ENCODE data around the gene SERTAD3. TPM values are rescaled to one million over a fixed set of nuclear protein-coding genes. Genes with fewer than 3 reads are reported as not detected.

The SERTAD3 gene
- total RNA-seq, 2 donors from 2014 or later: 22.7 to 37.3 TPM

DNA sequence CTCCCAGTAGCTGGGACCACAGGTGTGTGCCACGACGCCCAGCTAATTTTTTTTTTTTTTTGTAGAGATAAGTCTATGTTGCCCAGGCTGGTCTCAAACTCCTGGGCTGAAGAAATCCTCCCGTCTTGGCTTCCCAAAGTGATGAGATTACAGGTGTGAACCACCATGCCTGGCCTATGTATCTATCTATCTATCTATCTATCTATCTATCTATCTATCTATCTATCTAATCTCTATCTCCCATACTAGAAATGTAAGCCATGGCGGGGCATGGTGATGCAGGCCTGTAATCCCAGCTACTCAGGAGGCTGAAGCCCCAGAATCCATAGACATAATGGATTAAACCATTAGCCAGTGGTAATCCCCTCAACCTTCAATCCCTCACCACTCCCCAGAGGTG lies 6.5 kb upstream of the SERTAD3 start:
- 89% methylated on average over 4 of the region's 4 CpGs for WGBS
- no peaks in the 10 kb centered on the region for H3K9me3 ChIP-seq
- TF ChIP-seq POLR2A (IDR thresholded peaks at IDR 0.05) (no peak), POLR2AphosphoS5 (IDR thresholded peaks at IDR 0.05) (no peak)
- TF ChIP-seq, protein P1, sequence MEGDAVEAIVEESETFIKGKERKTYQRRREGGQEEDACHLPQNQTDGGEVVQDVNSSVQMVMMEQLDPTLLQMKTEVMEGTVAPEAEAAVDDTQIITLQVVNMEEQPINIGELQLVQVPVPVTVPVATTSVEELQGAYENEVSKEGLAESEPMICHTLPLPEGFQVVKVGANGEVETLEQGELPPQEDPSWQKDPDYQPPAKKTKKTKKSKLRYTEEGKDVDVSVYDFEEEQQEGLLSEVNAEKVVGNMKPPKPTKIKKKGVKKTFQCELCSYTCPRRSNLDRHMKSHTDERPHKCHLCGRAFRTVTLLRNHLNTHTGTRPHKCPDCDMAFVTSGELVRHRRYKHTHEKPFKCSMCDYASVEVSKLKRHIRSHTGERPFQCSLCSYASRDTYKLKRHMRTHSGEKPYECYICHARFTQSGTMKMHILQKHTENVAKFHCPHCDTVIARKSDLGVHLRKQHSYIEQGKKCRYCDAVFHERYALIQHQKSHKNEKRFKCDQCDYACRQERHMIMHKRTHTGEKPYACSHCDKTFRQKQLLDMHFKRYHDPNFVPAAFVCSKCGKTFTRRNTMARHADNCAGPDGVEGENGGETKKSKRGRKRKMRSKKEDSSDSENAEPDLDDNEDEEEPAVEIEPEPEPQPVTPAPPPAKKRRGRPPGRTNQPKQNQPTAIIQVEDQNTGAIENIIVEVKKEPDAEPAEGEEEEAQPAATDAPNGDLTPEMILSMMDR (IDR thresholded peaks at IDR 0.05): no peak
- H3K36me3 ChIP-seq: peaks cover 0 to 5% of the 10 kb centered on the region in 2 donors
- H3K4me3 ChIP-seq: no peak overlapping the region
- no peak for DNase-seq (ENCODE audit: low spot score)
- intact Hi-C loops (cut with DNase I): no loop called here
- peaks cover 10% of the 10 kb centered on the region for H3K4me1 ChIP-seq (replicated peaks)
- no peaks in the 10 kb centered on the region for H3K27me3 ChIP-seq (replicated peaks; ENCODE audit: insufficient read depth)
- H3K27ac ChIP-seq: no peak overlapping the region

DNA sequence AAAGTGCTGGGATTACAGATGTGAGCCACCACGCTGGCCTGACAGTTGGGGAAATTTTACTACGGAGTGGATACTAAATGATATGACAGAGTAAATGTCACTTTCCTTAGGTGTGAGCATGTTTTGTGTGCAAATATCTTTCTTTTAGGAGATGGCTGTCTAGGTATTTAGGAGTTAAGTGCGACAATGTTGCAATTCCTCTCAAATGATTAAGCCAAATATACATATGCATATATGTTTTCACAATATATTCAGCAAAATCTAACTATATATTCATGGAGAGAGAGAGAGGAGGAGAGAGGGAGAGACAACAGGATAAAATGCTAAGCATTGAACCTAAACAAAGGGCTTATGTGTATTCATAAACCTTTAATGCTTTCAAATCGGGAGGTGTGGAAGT lies 5.4 kb upstream of the SERTAD3 start:
- H3K4me3 ChIP-seq: no peak overlapping the region
- H3K36me3 ChIP-seq: peaks cover 0 to 5% of the 10 kb centered on the region in 2 donors
- no peak overlapping the region for H3K27ac ChIP-seq
- TF ChIP-seq POLR2AphosphoS5 (IDR thresholded peaks at IDR 0.05) (no peak), POLR2A (IDR thresholded peaks at IDR 0.05) (no peak)
- TF ChIP-seq, protein P1 (IDR thresholded peaks at IDR 0.05): no peak
- DNase-seq (ENCODE audit: low spot score): no peak
- H3K9me3 ChIP-seq: no peaks in the 10 kb centered on the region
- H3K27me3 ChIP-seq (replicated peaks; ENCODE audit: insufficient read depth): no peaks in the 10 kb centered on the region
- intact Hi-C loops (cut with DNase I): loop anchor here (10.0 kb wide), 1 partner anchor 145 kb away; no protein-coding TSS in a partner anchor
- 91% methylated on average over 4 of the region's 4 CpGs for WGBS
- peaks cover 10% of the 10 kb centered on the region for H3K4me1 ChIP-seq (replicated peaks)

DNA sequence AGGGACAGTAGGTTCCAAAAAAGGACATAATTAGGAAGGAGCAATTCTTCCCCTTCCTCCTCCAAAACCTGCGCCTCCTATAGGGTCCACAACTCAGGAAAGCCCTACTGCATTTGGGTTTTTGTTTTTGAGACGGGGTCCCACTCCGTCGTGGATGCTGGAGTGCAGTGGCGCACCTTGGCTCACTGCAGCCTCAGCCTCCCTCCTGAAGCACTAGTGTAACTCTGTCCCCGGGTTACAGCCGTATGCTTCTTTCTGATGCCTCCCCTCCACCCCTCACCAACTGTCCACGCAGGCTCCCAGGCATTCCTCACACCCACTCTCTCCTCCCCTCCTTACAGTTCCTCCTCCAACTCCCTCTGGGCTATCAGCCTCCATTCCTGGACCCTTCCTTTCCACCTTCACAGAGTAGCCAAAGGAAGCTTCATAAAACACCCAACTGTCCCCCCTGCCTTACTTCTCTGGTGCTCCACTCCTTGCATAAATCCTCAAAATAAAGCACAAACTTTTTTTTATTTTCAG lies 2.2 kb upstream of the SERTAD3 start:
- Histone ChIP-seq H3K4me1 (replicated peaks) (peaks cover 13% of the 10 kb centered on the region), H3K27me3 (replicated peaks; ENCODE audit: insufficient read depth) (no peaks in the 10 kb centered on the region), H3K9me3 (no peaks in the 10 kb centered on the region), H3K27ac (peak overlapping the region; percentile 99), H3K4me3 (no peak overlapping the region), H3K36me3 (peaks cover 0 to 9% of the 10 kb centered on the region in 2 donors)
- intact Hi-C loops (cut with DNase I): loop anchor here (10.0 kb wide), 1 partner anchor 148 kb away; no protein-coding TSS in a partner anchor
- 71% methylated on average over 8 of the region's 8 CpGs for WGBS
- no peak for DNase-seq (ENCODE audit: low spot score)
- TF ChIP-seq, protein P1 (IDR thresholded peaks at IDR 0.05): no peak
- TF ChIP-seq POLR2A (IDR thresholded peaks at IDR 0.05): no peak
- TF ChIP-seq POLR2AphosphoS5 (IDR thresholded peaks at IDR 0.05): no peak

DNA sequence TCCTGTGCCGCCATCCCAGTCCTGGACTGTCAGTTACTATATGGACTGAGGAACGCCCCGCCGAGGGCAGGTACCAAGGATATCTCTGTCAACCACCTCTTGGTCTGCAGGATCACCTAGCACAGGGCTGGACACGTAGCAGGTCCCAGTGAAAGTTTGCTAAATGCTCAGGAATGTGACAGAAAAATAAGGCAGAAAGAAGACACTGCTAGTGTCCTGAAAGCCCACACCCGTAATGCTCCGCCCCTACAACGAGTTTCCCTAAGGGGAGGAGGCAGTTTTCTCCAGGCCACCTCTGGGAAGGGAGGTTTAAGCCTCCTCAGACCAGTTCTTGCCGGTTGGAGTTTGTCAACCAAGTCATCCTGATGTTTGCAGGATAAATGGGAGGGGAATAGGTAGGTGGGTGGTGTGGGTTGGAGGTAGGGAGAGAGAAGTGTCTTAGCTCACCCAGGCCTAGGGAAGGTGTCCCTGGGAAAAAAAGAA lies 1.7 kb upstream of the SERTAD3 start:
- peak; percentile 70 for DNase-seq (ENCODE audit: low spot score)
- peaks cover 0 to 13% of the 10 kb centered on the region in 2 donors for H3K36me3 ChIP-seq
- H3K27me3 ChIP-seq (replicated peaks; ENCODE audit: insufficient read depth): no peaks in the 10 kb centered on the region
- H3K27ac ChIP-seq: peak overlapping the region; percentile 99
- TF ChIP-seq POLR2A (IDR thresholded peaks at IDR 0.05): peak; percentile 29
- TF ChIP-seq, protein P1 (IDR thresholded peaks at IDR 0.05): no peak
- TF ChIP-seq POLR2AphosphoS5 (IDR thresholded peaks at IDR 0.05): peak; percentile 91
- intact Hi-C loops (cut with DNase I): loop anchor here (2.0 to 10.0 kb wide), 2 partner anchors 19 to 149 kb away; partner anchors contain the start of gene BLVRB
- no peaks in the 10 kb centered on the region for H3K9me3 ChIP-seq
- peaks cover 18% of the 10 kb centered on the region for H3K4me1 ChIP-seq (replicated peaks)
- H3K4me3 ChIP-seq: no peak overlapping the region
- 34% methylated on average over 9 of the region's 9 CpGs for WGBS

DNA sequence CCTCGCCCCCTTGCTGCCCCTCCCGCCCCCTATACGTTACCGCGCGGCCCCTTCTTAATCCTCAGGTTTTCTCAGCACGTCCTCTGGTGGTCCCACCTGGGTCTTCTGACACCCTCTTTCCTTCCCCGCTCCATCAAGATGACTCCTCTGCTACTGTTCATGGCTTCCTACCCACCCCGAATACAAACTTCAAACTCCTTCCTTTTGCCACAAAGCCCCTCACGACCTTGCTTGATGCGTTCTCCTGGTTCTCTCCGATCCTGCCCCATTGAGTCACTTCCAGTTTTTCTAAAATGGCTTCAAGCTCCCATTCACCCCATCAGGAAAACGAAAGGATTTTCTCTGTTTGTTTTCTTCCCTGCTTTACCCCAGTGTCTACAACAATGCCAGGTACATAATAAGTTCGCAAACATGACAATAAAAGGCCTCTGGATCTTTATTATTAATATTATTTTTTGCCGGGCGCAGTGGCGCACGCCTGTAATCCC lies 734 bp upstream of the SERTAD3 start:
- no peak for DNase-seq (ENCODE audit: low spot score)
- Histone ChIP-seq H3K27me3 (replicated peaks; ENCODE audit: insufficient read depth) (no peaks in the 10 kb centered on the region), H3K9me3 (no peaks in the 10 kb centered on the region), H3K36me3 (peaks cover 0 to 13% of the 10 kb centered on the region in 2 donors), H3K4me1 (replicated peaks) (peaks cover 19% of the 10 kb centered on the region), H3K27ac (peak overlapping the region; percentile 99), H3K4me3 (peak overlapping the region; percentile 85 to 97)
- 11% methylated on average over 18 of the region's 18 CpGs for WGBS
- intact Hi-C loops (cut with DNase I): loop anchor here (1.0 to 10.0 kb wide), 3 partner anchors 20 to 150 kb away; partner anchors contain the start of gene BLVRB
- TF ChIP-seq, protein P1 (IDR thresholded peaks at IDR 0.05): peak in 1 of 4 experiments; percentile 27
- TF ChIP-seq POLR2A (IDR thresholded peaks at IDR 0.05) (no peak), POLR2AphosphoS5 (IDR thresholded peaks at IDR 0.05) (no peak)
